Measurements from ENCODE around the gene ZYG11B. TPM values are rescaled to one million over a fixed set of nuclear protein-coding genes. Genes with fewer than 3 reads are reported as not detected.
A peak's percentile ranks its signal among the peaks of the same experiment; 100 is the strongest.

The ZYG11B gene
- total RNA-seq, 1 donor: 65.6 TPM

DNA sequence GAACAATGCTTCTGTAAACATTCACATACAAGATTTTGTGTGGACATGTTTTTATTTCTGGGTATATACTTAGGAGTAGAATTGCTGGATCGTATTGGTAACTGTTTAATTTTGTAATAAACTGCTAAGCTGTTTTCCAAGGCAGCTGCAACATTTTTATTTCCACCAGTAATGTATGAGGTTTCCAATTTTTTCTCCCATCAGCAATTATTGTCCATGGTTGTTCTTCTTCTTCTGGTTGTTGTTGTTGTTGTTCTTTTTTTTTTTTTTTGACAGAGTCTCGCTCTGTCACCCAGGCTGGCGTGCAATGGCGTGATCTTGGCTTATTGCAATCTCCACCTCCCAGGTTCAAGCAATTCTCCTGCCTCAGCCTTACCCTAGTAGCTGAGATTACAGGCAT is 26.9 kb downstream of the ZYG11B start:
- TF ChIP-seq, protein P1, sequence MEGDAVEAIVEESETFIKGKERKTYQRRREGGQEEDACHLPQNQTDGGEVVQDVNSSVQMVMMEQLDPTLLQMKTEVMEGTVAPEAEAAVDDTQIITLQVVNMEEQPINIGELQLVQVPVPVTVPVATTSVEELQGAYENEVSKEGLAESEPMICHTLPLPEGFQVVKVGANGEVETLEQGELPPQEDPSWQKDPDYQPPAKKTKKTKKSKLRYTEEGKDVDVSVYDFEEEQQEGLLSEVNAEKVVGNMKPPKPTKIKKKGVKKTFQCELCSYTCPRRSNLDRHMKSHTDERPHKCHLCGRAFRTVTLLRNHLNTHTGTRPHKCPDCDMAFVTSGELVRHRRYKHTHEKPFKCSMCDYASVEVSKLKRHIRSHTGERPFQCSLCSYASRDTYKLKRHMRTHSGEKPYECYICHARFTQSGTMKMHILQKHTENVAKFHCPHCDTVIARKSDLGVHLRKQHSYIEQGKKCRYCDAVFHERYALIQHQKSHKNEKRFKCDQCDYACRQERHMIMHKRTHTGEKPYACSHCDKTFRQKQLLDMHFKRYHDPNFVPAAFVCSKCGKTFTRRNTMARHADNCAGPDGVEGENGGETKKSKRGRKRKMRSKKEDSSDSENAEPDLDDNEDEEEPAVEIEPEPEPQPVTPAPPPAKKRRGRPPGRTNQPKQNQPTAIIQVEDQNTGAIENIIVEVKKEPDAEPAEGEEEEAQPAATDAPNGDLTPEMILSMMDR (IDR thresholded peaks at IDR 0.05; ENCODE audit: insufficient read depth, low read depth, low read length): no peak
- DNase-seq (ENCODE audit: low read depth): no peak
- H3K4me3 ChIP-seq (ENCODE audit: low read depth, low read length): no peak overlapping the region

DNA sequence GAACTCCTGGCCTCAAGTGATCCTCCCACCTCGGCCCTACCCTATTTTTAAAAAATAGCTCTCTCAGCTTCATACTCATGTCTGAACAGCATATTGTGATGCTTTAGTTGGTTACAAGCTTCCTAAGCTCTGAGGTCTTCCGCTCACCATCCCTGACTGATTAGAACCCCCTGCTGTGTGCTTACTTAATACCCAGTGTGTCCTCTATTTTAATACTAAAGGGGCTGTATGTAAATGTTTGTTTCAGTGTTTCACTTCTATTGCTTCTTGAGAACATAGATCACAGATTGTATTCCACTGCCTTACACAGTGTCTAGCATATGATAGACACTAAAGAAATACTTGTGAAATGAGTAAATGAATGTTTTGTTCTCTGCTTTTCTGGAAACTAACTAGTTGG is 29.8 kb downstream of the ZYG11B start:
- DNase-seq (ENCODE audit: low read depth): no peak
- H3K4me3 ChIP-seq (ENCODE audit: low read depth, low read length): no peak overlapping the region
- TF ChIP-seq, protein P1 (IDR thresholded peaks at IDR 0.05; ENCODE audit: insufficient read depth, low read depth, low read length): no peak

DNA sequence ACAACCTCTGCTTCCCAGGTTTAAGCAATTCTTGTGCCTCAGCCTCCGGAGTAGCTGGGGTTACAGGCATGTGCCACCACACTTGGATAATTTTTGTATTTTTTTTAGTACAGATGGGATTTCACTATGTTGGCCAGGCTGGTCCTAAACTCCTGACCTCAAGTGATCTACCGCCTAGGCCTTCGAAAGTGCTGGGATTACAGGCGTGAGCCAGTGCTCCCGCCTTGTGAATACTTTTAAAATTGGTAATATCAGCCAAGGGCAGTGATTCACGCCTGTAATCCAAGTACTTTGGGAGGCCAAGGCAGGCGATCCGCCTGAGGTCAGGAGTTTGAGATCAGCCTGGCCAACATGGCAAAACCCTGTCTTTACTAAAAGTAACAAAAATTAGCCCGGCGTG is 33.7 kb downstream of the ZYG11B start:
- H3K4me3 ChIP-seq (ENCODE audit: low read depth, low read length): no peak overlapping the region
- DNase-seq (ENCODE audit: low read depth): no peak
- TF ChIP-seq, protein P1 (IDR thresholded peaks at IDR 0.05; ENCODE audit: insufficient read depth, low read depth, low read length): no peak

DNA sequence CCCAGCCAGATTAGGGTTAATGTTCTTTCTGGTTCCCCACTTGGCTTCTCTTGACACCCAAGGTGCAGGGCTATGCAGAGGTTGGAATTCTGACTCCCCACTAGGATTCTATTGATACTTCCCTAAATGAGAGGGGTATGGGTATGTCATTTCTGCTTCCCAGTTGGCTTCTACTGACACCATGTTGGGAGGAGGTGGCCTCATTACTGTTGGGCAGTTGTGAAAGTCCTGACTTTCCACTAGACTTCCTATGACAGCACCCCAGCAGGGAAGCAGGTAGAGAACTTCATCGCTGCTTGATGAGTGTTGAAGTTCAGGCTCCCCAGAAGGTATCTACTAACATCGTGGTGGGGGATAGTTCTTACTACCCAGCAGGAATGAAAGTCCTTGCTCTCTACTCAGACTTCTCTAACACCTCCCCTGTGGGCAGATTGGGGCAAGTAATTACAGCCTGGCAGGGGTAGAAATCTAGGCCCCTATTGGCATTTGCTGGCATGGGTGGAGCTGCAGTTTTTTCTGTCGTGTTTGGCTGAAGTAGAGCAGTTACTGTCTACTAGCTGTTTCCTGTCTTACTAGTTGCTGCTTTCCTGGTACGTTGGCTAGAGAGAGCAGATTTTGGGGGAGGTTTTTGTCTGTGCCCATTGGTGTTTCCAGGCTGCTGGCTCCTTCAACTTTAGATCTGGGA is 41.5 kb downstream of the ZYG11B start:
- no peak overlapping the region for H3K4me3 ChIP-seq (ENCODE audit: low read depth, low read length)
- TF ChIP-seq, protein P1 (IDR thresholded peaks at IDR 0.05; ENCODE audit: insufficient read depth, low read depth, low read length): no peak
- no peak for DNase-seq (ENCODE audit: low read depth)

DNA sequence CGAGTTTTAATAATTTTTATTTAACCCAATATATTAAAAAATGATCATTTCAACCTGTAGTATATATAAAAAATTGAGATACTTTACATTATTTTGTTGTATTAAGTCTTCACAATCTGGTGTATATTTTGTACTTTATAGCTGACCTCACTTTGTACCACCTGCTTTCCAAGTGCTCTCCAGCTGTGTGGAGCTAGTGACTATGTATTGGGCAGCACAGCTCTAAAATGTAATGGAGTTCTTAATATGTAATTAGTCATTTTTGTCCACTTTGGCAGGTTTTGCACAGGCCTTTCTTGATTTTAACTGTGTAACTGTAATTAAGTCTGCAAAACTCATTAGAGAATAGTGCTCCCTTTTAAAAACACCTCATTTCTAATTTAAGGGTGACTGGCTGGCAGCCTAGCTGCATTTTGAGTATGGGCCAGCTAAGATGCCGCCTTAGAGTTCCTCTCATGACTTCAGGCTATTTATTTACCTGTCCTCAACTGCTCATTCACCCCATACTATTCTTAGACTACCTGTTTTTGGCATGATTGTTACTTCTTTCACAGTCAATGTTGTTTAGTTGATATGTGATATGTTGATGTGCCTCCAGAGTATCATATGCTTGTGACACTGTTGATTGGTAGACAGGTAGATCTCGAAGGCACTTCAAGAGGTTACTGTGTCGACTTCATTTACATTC is 43.2 kb downstream of the ZYG11B start:
- TF ChIP-seq, protein P1 (IDR thresholded peaks at IDR 0.05; ENCODE audit: insufficient read depth, low read depth, low read length): no peak
- H3K4me3 ChIP-seq (ENCODE audit: low read depth, low read length): no peak overlapping the region
- no peak for DNase-seq (ENCODE audit: low read depth)

DNA sequence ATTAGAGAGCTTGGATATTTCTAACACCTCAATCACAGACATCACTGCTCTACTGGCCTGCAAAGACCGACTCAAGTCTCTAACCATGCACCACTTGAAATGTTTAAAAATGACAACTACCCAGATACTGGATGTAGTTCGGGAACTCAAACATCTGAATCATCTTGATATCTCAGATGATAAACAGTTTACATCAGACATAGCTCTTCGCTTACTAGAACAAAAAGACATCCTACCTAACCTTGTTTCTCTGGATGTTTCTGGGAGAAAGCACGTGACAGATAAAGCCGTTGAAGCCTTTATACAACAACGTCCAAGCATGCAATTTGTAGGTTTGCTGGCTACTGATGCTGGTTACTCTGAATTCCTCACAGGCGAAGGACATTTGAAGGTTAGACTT is 45.1 kb downstream of the ZYG11B start:
- DNase-seq (ENCODE audit: low read depth): peak; percentile 31
- no peak overlapping the region for H3K4me3 ChIP-seq (ENCODE audit: low read depth, low read length)
- TF ChIP-seq, protein P1 (IDR thresholded peaks at IDR 0.05; ENCODE audit: insufficient read depth, low read depth, low read length): no peak

Data from fibroblast of villous mesenchyme (primary cell).